ENCODE measurements around the gene LEP.

DNA sequence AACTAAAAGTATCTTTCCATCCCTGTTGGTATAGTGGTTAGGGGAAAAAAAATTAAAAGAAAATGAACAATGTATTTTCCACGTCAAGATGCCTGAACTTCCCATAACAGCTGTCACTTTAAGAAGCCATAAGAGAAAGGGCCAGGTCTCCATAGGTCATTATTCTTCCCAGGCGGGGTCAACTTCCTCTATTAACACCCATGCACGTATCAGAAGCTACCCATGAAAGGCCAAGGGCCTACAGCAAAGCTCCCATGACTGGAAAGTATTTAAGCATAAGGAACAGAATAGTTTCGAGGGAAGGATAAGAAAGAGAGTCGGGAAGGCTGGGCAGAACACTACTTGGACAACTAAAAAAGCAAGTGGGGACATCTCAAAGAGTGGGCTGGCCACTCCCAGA is 62.6 kb downstream of the LEP start:
- TF ChIP-seq POLR2AphosphoS5 (IDR thresholded peaks at IDR 0.05) = no peak
- TF ChIP-seq, protein P1, sequence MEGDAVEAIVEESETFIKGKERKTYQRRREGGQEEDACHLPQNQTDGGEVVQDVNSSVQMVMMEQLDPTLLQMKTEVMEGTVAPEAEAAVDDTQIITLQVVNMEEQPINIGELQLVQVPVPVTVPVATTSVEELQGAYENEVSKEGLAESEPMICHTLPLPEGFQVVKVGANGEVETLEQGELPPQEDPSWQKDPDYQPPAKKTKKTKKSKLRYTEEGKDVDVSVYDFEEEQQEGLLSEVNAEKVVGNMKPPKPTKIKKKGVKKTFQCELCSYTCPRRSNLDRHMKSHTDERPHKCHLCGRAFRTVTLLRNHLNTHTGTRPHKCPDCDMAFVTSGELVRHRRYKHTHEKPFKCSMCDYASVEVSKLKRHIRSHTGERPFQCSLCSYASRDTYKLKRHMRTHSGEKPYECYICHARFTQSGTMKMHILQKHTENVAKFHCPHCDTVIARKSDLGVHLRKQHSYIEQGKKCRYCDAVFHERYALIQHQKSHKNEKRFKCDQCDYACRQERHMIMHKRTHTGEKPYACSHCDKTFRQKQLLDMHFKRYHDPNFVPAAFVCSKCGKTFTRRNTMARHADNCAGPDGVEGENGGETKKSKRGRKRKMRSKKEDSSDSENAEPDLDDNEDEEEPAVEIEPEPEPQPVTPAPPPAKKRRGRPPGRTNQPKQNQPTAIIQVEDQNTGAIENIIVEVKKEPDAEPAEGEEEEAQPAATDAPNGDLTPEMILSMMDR (IDR thresholded peaks at IDR 0.05) = no peak
- TF ChIP-seq EP300 (IDR thresholded peaks at IDR 0.05) = no peak
